Measurements from ENCODE around the gene GRIK1.

The GRIK1 gene

GRCh38 chr21:29641635-29642550 is 297.9 kb downstream of the GRIK1 start:
- H3K4me3 ChIP-seq (ENCODE audit: low read depth, low read length), result no peak overlapping the region
- no peak for DNase-seq (ENCODE audit: low read depth)
- no peak for TF ChIP-seq CTCF (IDR thresholded peaks at IDR 0.05; ENCODE audit: insufficient read depth, low read depth, low read length, missing control alignments)

GRCh38 chr21:29641001-29641634 is 298.7 kb downstream of the GRIK1 start:
- DNase-seq (ENCODE audit: low read depth), result no peak
- TF ChIP-seq CTCF (IDR thresholded peaks at IDR 0.05; ENCODE audit: insufficient read depth, low read depth, low read length, missing control alignments), result no peak

GRCh38 chr21:29640080-29640508 is 299.7 kb downstream of the GRIK1 start:
- no peak overlapping the region for H3K4me3 ChIP-seq (ENCODE audit: low read depth, low read length)
- TF ChIP-seq CTCF (IDR thresholded peaks at IDR 0.05; ENCODE audit: insufficient read depth, low read depth, low read length, missing control alignments), result no peak
- peak; percentile 40 for DNase-seq (ENCODE audit: low read depth)

More at GRCh38 chr21:29641001-29641634, 298.7 kb downstream of the GRIK1 start:
- H3K4me3 ChIP-seq (ENCODE audit: low read depth, low read length), result no peak overlapping the region

- no peak overlapping the region for H3K4me3 ChIP-seq (ENCODE audit: low read depth, low read length)
- no peak for DNase-seq (ENCODE audit: low read depth)
- no peak for TF ChIP-seq CTCF (IDR thresholded peaks at IDR 0.05; ENCODE audit: insufficient read depth, low read depth, low read length, missing control alignments)
These were observed 300.3 kb downstream of the GRIK1 start for GRCh38 chr21:29639366-29640079.

GRCh38 chr21:29638761-29639327 is 301.0 kb downstream of the GRIK1 start:
- DNase-seq (ENCODE audit: low read depth), result peak; percentile 35
- no peak for TF ChIP-seq CTCF (IDR thresholded peaks at IDR 0.05; ENCODE audit: insufficient read depth, low read depth, low read length, missing control alignments)
- no peak overlapping the region for H3K4me3 ChIP-seq (ENCODE audit: low read depth, low read length)

- TF ChIP-seq CTCF (IDR thresholded peaks at IDR 0.05; ENCODE audit: insufficient read depth, low read depth, low read length, missing control alignments), result no peak
- DNase-seq (ENCODE audit: low read depth), result peak; percentile 40
- H3K4me3 ChIP-seq (ENCODE audit: low read depth, low read length), result no peak overlapping the region
These were observed 301.7 kb downstream of the GRIK1 start for GRCh38 chr21:29638138-29638537.

All from GM12865 (cell line).